Kidney epithelial cell (primary cell): ENCODE data around the gene HNRNPH3. TPM values are rescaled to one million over a fixed set of nuclear protein-coding genes. Genes with fewer than 3 reads are reported as not detected.

Experiments used
- DNase-seq: peaks from one replicate; pipeline ENCODE4 v3.0.0-alpha.2; 2010; ENCODE audit warnings: low read depth
- H3K27me3 ChIP-seq: 2 replicates; pipeline ENCODE4 v1.6.0; 2011; ENCODE audit warnings: low read length; ENCODE audit not compliant: control insufficient read depth, insufficient read depth
- H3K36me3 ChIP-seq: 2 replicates; pipeline ENCODE4 v1.5.1; 2011; ENCODE audit warnings: low read length; ENCODE audit not compliant: control insufficient read depth, insufficient read depth
- H3K4me3 ChIP-seq: 2 replicates; pipeline ENCODE4 v1.5.1; 2011; ENCODE audit warnings: low read depth, mild to moderate bottlenecking, control low read depth, low read length
- CTCF ChIP-seq: IDR thresholded peaks from 2 replicates; pipeline ENCODE4 v1.5.1; 2011; ENCODE audit warnings: mild to moderate bottlenecking, moderate library complexity, low read length, control low read depth, inconsistent platforms; ENCODE audit not compliant: insufficient read depth, poor library complexity, severe bottlenecking
- total RNA-seq: library from RNA; depleted of rRNA; stranded (reverse); fragments of >200 nt; gene quantifications from 2 replicates; pipeline ENCODE4 v1.2.3, GENCODE V29; 2015

Gene HNRNPH3
- 23.0 and 35.3 TPM in 2 replicates for total RNA-seq

- no peak for TF ChIP-seq CTCF
- peak within 1 kb of the TSS; percentile 66 for H3K4me3 ChIP-seq
- DNase-seq, result peak; percentile 84
- H3K27me3 ChIP-seq, result no peaks in the 10 kb centered on the region
- H3K36me3 ChIP-seq, result no peaks in the 10 kb centered on the region
These were observed at the start of gene HNRNPH3 for GRCh38 chr10:68331455-68332258. HNRNPH3 (plus strand) TSS chr10:68332064; CDS start chr10:68337222, 5,158 bp downstream.

GRCh38 chr10:68284062-68285001 is 47.5 kb upstream of the HNRNPH3 start:
- no peaks in the 10 kb centered on the region for H3K27me3 ChIP-seq
- DNase-seq, result no peak
- no peaks in the 10 kb centered on the region for H3K36me3 ChIP-seq
- TF ChIP-seq CTCF, result no peak
- no peak overlapping the region for H3K4me3 ChIP-seq

DNA sequence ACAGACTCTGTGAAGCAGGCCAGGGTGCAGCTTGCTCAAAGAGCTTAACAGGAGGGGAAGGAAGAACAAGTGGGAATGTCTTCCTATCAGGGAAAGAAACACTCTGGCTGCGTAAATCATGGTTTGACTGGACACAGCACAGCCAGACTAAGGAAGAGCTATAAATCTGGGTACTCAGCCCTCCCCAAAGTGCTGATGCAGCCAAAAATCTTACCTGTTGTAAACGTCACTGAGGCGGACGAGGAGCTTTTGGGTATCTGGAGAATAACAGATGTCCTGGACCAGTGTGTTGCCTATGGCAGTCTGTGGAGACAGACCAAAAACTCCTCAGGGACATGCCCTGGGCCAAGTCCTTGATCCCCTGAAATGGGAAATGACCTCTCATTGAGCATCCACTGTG is 43.1 kb upstream of the HNRNPH3 start:
- Histone ChIP-seq H3K4me3 (no peak overlapping the region), H3K36me3 (no peaks in the 10 kb centered on the region), H3K27me3 (no peaks in the 10 kb centered on the region)
- DNase-seq, result no peak
- no peak for TF ChIP-seq CTCF

DNA sequence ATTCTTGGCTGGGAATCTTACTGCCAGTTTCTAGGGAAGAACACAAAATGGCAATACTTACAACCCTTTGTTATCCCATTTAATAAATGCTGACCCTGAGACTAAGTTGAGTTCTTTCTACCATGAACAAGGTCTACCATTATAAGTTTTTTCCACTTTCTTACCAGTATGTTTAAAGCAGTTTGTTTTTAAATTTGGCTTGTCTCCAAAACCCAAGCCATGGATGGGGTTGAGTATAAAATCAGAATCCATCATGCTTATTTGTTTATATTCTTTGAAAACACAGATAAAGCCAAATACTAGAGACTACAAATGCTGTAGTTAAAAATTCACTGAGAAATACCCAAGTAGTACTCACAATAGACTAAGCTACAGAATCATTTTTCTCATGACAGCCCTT is 41.1 kb upstream of the HNRNPH3 start:
- no peaks in the 10 kb centered on the region for H3K27me3 ChIP-seq
- H3K4me3 ChIP-seq, result no peak overlapping the region
- TF ChIP-seq CTCF, result no peak

GRCh38 chr10:68296843-68297663 is 34.8 kb upstream of the HNRNPH3 start:
- no peaks in the 10 kb centered on the region for H3K27me3 ChIP-seq
- no peaks in the 10 kb centered on the region for H3K36me3 ChIP-seq
- no peak overlapping the region for H3K4me3 ChIP-seq
- DNase-seq, result no peak
- no peak for TF ChIP-seq CTCF

More for the DNA sequence above, 41.1 kb upstream of the HNRNPH3 start:
- no peak for DNase-seq
- no peaks in the 10 kb centered on the region for H3K36me3 ChIP-seq
